Ascending aorta (tissue), 2 donors: ENCODE results near the gene MAGEB5. TPM values are rescaled to one million over a fixed set of nuclear protein-coding genes. Genes with fewer than 3 reads are reported as not detected.

ENCODE experiments used
- DNase-seq, 2 donors: peaks; one replicate each; pipeline ENCODE4 v3.0.0-alpha.2; 2019; ENCODE audit warnings: low spot score in 2 of 2
- H3K27ac ChIP-seq, 2 donors: fragments of 200-600 bp; sonication (generic); one replicate each; pipeline ENCODE4 v1.5.1; 2016 to 2017; ENCODE audit warnings: mild to moderate bottlenecking in 1 of 2
- H3K27me3 ChIP-seq: fragments of 200-600 bp; sonication (generic); one replicate; pipeline ENCODE4 v1.5.1; 2017
- H3K36me3 ChIP-seq, 2 donors: fragments of 200-600 bp; sonication (generic); one replicate each; pipeline ENCODE4 v1.5.1; 2016
- H3K4me1 ChIP-seq, 2 donors: fragments of 200-600 bp; sonication (generic); one replicate each; pipeline ENCODE4 v1.5.1; 2016 to 2017; ENCODE audit warnings: mild to moderate bottlenecking in 1 of 2
- H3K4me3 ChIP-seq, 2 donors: fragments of 200-600 bp; sonication (generic); one replicate each; pipeline ENCODE4 v1.5.1; 2016 to 2017; ENCODE audit warnings: mild to moderate bottlenecking in 1 of 2
- H3K9me3 ChIP-seq, 2 donors: fragments of 200-600 bp; sonication (generic); one replicate each; pipeline ENCODE4 v1.5.1; 2016
- intact Hi-C: fragments of 100-400 bp; cut with DNase I; formaldehyde crosslinking; loops from one replicate; pipeline ENCODE4 v1.15.1; 2023
- total RNA-seq: library from RNA; depleted of rRNA; stranded (reverse); fragments of >200 nt; gene quantifications from one replicate; pipeline ENCODE4 v1.1.0, GENCODE V29; 2016
- TF ChIP-seq, protein P1 (sequence below), 3 experiments: fragments of 200-600 bp in 2 of 3; fragments of 450-650 bp in 1 of 3; sonication (generic) in 2 of 3; IDR thresholded peaks; one replicate each; pipeline ENCODE4 v1.5.1; 2016 to 2019; ENCODE audit warnings: antibody characterized with exemption in 3 of 3, mild to moderate bottlenecking in 1 of 3, moderate library complexity in 1 of 3

MAGEB5 gene
- total RNA-seq, 1 donor from 2014 or later, result not detected

- TF ChIP-seq, protein P1, sequence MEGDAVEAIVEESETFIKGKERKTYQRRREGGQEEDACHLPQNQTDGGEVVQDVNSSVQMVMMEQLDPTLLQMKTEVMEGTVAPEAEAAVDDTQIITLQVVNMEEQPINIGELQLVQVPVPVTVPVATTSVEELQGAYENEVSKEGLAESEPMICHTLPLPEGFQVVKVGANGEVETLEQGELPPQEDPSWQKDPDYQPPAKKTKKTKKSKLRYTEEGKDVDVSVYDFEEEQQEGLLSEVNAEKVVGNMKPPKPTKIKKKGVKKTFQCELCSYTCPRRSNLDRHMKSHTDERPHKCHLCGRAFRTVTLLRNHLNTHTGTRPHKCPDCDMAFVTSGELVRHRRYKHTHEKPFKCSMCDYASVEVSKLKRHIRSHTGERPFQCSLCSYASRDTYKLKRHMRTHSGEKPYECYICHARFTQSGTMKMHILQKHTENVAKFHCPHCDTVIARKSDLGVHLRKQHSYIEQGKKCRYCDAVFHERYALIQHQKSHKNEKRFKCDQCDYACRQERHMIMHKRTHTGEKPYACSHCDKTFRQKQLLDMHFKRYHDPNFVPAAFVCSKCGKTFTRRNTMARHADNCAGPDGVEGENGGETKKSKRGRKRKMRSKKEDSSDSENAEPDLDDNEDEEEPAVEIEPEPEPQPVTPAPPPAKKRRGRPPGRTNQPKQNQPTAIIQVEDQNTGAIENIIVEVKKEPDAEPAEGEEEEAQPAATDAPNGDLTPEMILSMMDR (IDR thresholded peaks at IDR 0.05), result no peak
- H3K27me3 ChIP-seq, result no peaks in the 10 kb centered on the region
- H3K9me3 ChIP-seq, result no peaks in the 10 kb centered on the region
- DNase-seq, result no peak
- no peak overlapping the region for H3K27ac ChIP-seq
- intact Hi-C loops, result no loop called here
- H3K4me1 ChIP-seq, result no peaks in the 10 kb centered on the region
- H3K4me3 ChIP-seq, result no peak overlapping the region
- no peaks in the 10 kb centered on the region for H3K36me3 ChIP-seq
Observed at GRCh38 chrX:26234177-26234576, 18.2 kb downstream of the MAGEB5 start.

DNA sequence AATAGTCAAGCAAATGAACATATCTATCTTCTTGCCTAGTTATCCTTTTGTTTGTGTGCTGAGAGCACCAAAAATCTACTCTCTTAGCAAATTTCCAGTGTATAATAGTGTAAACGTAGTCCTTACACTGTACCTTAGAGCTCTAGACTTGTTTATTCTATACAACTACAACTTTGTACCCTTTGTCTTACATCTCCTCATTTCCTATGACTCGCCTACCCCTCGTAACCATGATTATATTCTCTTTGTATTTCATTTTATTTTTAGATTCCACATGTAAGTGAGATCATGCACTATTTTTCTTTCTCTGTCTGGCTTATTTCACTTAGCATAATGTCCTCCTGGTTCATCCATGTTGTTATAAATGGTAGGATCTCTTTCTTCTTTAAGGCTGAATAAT is 37.6 kb downstream of the MAGEB5 start:
- TF ChIP-seq, protein P1 (IDR thresholded peaks at IDR 0.05), result no peak
- no peak for DNase-seq
- intact Hi-C loops, result no loop called here
- H3K27me3 ChIP-seq, result no peaks in the 10 kb centered on the region
- H3K9me3 ChIP-seq, result no peaks in the 10 kb centered on the region
- H3K27ac ChIP-seq, result no peak overlapping the region
- no peak overlapping the region for H3K4me3 ChIP-seq
- no peaks in the 10 kb centered on the region for H3K36me3 ChIP-seq
- H3K4me1 ChIP-seq, result no peaks in the 10 kb centered on the region

DNA sequence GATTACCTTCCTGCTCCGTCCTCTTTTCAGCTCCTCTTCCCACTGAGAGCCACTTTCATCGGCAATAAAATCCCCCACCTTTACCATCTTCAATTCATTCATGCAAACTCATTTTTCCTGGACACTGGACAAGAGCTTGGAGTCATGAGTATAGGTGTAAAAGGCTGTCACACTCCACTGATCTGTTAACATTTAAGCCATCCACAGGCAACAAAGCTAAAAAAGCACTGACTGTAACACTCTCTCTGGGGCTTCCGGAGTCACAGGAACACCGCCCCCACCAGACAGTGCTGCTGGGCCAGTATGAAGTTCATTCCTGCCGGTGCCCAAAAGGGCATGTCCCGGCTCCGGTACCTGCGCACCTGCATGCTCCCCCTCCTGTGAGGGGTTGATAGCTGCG is 38.5 kb downstream of the MAGEB5 start:
- Histone ChIP-seq H3K9me3 (no peaks in the 10 kb centered on the region), H3K4me3 (no peak overlapping the region), H3K27ac (no peak overlapping the region), H3K27me3 (no peaks in the 10 kb centered on the region), H3K4me1 (no peaks in the 10 kb centered on the region), H3K36me3 (no peaks in the 10 kb centered on the region)
- no peak for DNase-seq
- intact Hi-C loops, result no loop called here
- TF ChIP-seq, protein P1 (IDR thresholded peaks at IDR 0.05), result no peak

GRCh38 chrX:26262121-26262523 is 46.2 kb downstream of the MAGEB5 start:
- Histone ChIP-seq H3K9me3 (no peaks in the 10 kb centered on the region), H3K4me3 (no peak overlapping the region), H3K36me3 (no peaks in the 10 kb centered on the region), H3K4me1 (no peaks in the 10 kb centered on the region), H3K27ac (no peak overlapping the region), H3K27me3 (no peaks in the 10 kb centered on the region)
- intact Hi-C loops, result no loop called here
- TF ChIP-seq, protein P1 (IDR thresholded peaks at IDR 0.05), result no peak
- DNase-seq, result no peak

Other genes with a start within 250 kb of the MAGEB5 start
- not detected for gene MAGEB18, start 77.8 kb upstream of the MAGEB5 start, total RNA-seq
- gene MAGEB6B, start 55.6 kb upstream of the MAGEB5 start, total RNA-seq, result not detected
- gene MAGEB6, start 23.7 kb upstream of the MAGEB5 start, total RNA-seq, result not detected